ENCODE results near the gene CCSER1. TPM values are rescaled to one million over a fixed set of nuclear protein-coding genes. Genes with fewer than 3 reads are reported as not detected.

Gene CCSER1
- total RNA-seq, 4 donors from 2014 or later: 13.3 to 54.6 (median 34.0) TPM

DNA sequence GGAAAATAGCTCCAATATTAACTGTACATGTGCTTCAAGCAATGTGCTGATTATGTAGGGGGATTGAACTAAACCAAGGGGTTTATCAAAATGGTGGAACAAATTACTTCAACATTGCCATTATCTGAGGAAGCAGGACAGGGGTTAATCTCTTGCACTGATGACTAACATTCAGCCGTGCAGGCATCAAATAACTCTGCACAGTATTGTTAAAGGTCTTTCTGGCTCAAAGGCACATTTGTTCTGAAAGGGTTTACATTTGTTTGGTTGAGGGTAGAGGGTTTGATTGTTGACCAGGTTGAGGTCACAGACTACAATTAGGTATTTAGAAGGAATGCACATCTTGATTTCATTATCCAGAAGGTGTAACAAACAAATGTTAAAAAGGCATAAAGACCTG, 32.2 kb upstream of the CCSER1 start:
- no peaks in the 10 kb centered on the region for H3K9me3 ChIP-seq
- H3K27me3 ChIP-seq: no peaks in the 10 kb centered on the region
- no peak overlapping the region for H3K27ac ChIP-seq
- in situ Hi-C loops (cut with MboI; ENCODE audit: low pct_ligation_motif_present in 1 of 4, low pct_unique_long_range_greater_than_20kb in 1 of 4, low sequenced_read_pairs in 3 of 4) (no loop called here), intact Hi-C loops (cut with DNase I; ENCODE audit: low total_unique reads) (no loop called here)
- DNase-seq: no peak
- no peaks in the 10 kb centered on the region for H3K36me3 ChIP-seq
- WGBS, 2 donors (ENCODE audit: low coverage in 1 of 2): 0 to 56% methylated on average over 1 of the region's 1 CpG
- TF ChIP-seq, protein P1, sequence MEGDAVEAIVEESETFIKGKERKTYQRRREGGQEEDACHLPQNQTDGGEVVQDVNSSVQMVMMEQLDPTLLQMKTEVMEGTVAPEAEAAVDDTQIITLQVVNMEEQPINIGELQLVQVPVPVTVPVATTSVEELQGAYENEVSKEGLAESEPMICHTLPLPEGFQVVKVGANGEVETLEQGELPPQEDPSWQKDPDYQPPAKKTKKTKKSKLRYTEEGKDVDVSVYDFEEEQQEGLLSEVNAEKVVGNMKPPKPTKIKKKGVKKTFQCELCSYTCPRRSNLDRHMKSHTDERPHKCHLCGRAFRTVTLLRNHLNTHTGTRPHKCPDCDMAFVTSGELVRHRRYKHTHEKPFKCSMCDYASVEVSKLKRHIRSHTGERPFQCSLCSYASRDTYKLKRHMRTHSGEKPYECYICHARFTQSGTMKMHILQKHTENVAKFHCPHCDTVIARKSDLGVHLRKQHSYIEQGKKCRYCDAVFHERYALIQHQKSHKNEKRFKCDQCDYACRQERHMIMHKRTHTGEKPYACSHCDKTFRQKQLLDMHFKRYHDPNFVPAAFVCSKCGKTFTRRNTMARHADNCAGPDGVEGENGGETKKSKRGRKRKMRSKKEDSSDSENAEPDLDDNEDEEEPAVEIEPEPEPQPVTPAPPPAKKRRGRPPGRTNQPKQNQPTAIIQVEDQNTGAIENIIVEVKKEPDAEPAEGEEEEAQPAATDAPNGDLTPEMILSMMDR (IDR thresholded peaks at IDR 0.05): no peak
- TF ChIP-seq POLR2A (IDR thresholded peaks at IDR 0.05): no peak
- no peak for TF ChIP-seq POLR2AphosphoS5 (IDR thresholded peaks at IDR 0.05)
- TF ChIP-seq EP300 (IDR thresholded peaks at IDR 0.05; ENCODE audit: low read depth): no peak
- no peaks in the 10 kb centered on the region for H3K4me1 ChIP-seq
- H3K4me3 ChIP-seq: no peak overlapping the region

DNA sequence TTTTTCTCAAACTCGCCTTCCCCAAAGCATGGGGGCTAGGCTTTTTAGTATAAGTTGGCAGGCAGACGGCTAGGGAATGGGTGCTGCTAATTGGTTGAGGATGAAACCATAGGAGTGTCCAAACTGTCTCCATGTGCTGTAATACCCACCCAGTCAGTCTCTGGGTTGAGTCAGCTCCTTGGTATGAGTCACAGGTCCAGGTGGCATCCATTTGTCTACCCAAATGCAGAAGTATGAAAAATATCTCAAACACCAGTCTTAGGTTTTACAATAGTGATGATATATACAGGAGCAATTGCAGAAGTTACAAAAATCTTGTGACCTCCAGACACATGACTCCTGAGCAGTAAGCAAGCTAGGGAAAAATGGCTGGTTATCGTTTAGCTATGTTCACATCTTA, 27.4 kb upstream of the CCSER1 start:
- TF ChIP-seq POLR2AphosphoS5 (IDR thresholded peaks at IDR 0.05) (no peak), POLR2A (IDR thresholded peaks at IDR 0.05) (no peak), EP300 (IDR thresholded peaks at IDR 0.05; ENCODE audit: low read depth) (no peak)
- TF ChIP-seq, protein P1 (IDR thresholded peaks at IDR 0.05): no peak
- Histone ChIP-seq H3K4me3 (no peak overlapping the region), H3K27me3 (no peaks in the 10 kb centered on the region), H3K4me1 (no peaks in the 10 kb centered on the region), H3K36me3 (no peaks in the 10 kb centered on the region), H3K27ac (no peak overlapping the region), H3K9me3 (no peaks in the 10 kb centered on the region)
- in situ Hi-C loops (cut with MboI; ENCODE audit: low pct_ligation_motif_present in 1 of 4, low pct_unique_long_range_greater_than_20kb in 1 of 4, low sequenced_read_pairs in 3 of 4): no loop called here
- intact Hi-C loops (cut with DNase I; ENCODE audit: low total_unique reads): no loop called here
- 82 to 88% methylated on average over 3 of the region's 3 CpGs for WGBS, 2 donors (ENCODE audit: low coverage in 1 of 2)
- DNase-seq: no peak

DNA sequence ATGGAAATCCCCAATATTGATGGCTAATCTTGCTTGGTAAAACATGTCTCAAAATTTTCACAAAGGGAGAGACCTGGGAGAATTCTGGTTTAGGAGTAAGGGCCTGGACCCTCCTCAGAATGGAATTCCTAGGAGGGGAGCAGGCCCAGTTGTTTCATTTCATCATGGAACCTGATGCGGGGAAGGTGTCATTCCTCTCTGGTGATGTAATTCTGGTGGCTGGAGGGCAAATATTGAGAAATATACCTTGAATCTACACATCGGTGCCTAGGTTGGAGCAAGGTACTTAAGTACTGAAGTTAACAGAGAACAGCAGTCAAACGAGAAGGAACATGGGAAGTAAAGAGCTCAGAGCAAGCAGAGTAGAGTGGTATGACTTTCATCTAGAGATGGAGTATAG, 23.2 kb upstream of the CCSER1 start:
- H3K4me3 ChIP-seq: no peak overlapping the region
- 86 to 89% methylated on average over 1 to 3 of the region's 3 CpGs for WGBS, 2 donors (ENCODE audit: low coverage in 1 of 2)
- DNase-seq: no peak

DNA sequence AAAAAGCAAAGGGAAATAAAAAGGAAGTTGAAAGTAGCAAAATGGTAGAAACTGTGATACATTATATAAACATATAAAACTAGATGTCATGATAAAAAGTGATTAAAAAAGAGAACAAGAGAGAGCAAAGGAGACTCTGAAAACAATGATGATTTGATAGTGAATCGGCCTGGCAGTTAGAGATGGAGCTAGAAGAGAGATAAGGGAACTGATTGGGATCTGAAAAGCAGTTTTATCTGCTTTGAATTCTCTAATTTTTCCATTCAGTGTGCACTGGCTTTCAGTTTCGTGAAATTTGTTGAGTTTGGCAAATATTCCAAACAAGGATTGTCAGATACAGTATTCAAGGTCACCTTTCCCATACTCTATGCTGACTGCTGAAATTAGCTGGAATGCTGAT, 21.9 kb upstream of the CCSER1 start:
- no peaks in the 10 kb centered on the region for H3K27me3 ChIP-seq
- H3K4me3 ChIP-seq: no peak overlapping the region
- in situ Hi-C loops (cut with MboI; ENCODE audit: low pct_ligation_motif_present in 1 of 4, low pct_unique_long_range_greater_than_20kb in 1 of 4, low sequenced_read_pairs in 3 of 4): no loop called here
- TF ChIP-seq POLR2AphosphoS5 (IDR thresholded peaks at IDR 0.05) (no peak), EP300 (IDR thresholded peaks at IDR 0.05; ENCODE audit: low read depth) (no peak), POLR2A (IDR thresholded peaks at IDR 0.05) (no peak)
- TF ChIP-seq, protein P1 (IDR thresholded peaks at IDR 0.05): no peak
- WGBS, 2 donors (ENCODE audit: low coverage in 1 of 2): 53 to 55% methylated on average over 2 of the region's 2 CpGs
- no peak overlapping the region for H3K27ac ChIP-seq
- H3K9me3 ChIP-seq: no peaks in the 10 kb centered on the region
- intact Hi-C loops (cut with DNase I; ENCODE audit: low total_unique reads): no loop called here
- no peak for DNase-seq
- H3K4me1 ChIP-seq: no peaks in the 10 kb centered on the region
- no peaks in the 10 kb centered on the region for H3K36me3 ChIP-seq

More for the DNA sequence above, 23.2 kb upstream of the CCSER1 start:
- TF ChIP-seq POLR2A (IDR thresholded peaks at IDR 0.05) (no peak), POLR2AphosphoS5 (IDR thresholded peaks at IDR 0.05) (no peak), EP300 (IDR thresholded peaks at IDR 0.05; ENCODE audit: low read depth) (no peak)
- TF ChIP-seq, protein P1 (IDR thresholded peaks at IDR 0.05): no peak
- Histone ChIP-seq H3K36me3 (no peaks in the 10 kb centered on the region), H3K27ac (no peak overlapping the region), H3K4me1 (no peaks in the 10 kb centered on the region), H3K9me3 (no peaks in the 10 kb centered on the region), H3K27me3 (no peaks in the 10 kb centered on the region)
- intact Hi-C loops (cut with DNase I; ENCODE audit: low total_unique reads) (no loop called here), in situ Hi-C loops (cut with MboI; ENCODE audit: low pct_ligation_motif_present in 1 of 4, low pct_unique_long_range_greater_than_20kb in 1 of 4, low sequenced_read_pairs in 3 of 4) (no loop called here)
